Pancreas (tissue), 10 donors: ENCODE measurements around the gene FLAD1. TPM values are rescaled to one million over a fixed set of nuclear protein-coding genes. Genes with fewer than 3 reads are reported as not detected.

Source experiments
- ATAC-seq, 4 donors: fragments of 200-7000 bp; cut with Tn5 transposase; one replicate each; pipeline versions ENCODE4 v1.8.0 to v1.9.1; 2020; ENCODE audit warnings: mild to moderate bottlenecking in 4 of 4, moderate library complexity in 4 of 4
- DNase-seq, 6 donors: peaks; one replicate each; pipeline ENCODE4 v3.0.0-alpha.2; 2020
- FAIRE-seq: peaks from 2 replicates; lab custom pipeline; 2012; peaks lifted over from hg19 to GRCh38; lab: Jason Lieb, UNC
- H3K27ac ChIP-seq, 4 donors: fragments of 200-600 bp; sonication (generic); 1 replicate in 3 of 4; 2 replicates in 1 of 4; pipeline versions ENCODE4 v1.5.0 to v1.8.0; 2020
- H3K27me3 ChIP-seq, 4 donors: fragments of 200-600 bp; one replicate each; pipeline ENCODE4 v1.8.0; 2021
- H3K36me3 ChIP-seq, 3 donors: fragments of 200-600 bp; sonication (generic) in 1 of 3; one replicate each; pipeline versions ENCODE4 v1.5.0 to v1.8.0; 2020 to 2021
- H3K4me1 ChIP-seq, 3 donors: fragments of 200-600 bp; one replicate each; pipeline ENCODE4 v1.8.0; 2021
- H3K4me3 ChIP-seq, 4 donors: fragments of 200-600 bp; sonication (generic) in 2 of 4; one replicate each; pipeline versions ENCODE4 v1.5.0 to v1.8.0; 2020 to 2021
- H3K9me3 ChIP-seq, 4 donors: fragments of 200-600 bp; one replicate each; pipeline ENCODE4 v1.8.0; 2021
- WGBS, 2 donors: extraction: QIAGEN DNeasy Blood & Tissue Kit; methylation state at CpG; one replicate each; pipeline ENCODE4 v1.1.7; 2013; 5-methylcytosine and 5-hydroxymethylcytosine counted together
- intact Hi-C, 3 donors: fragments of 100-400 bp; cut with DNase I; formaldehyde crosslinking; loops; one replicate each; pipeline versions ENCODE4 v1.11.1 to v1.14.2; 2022
- polyA plus RNA-seq, 2 donors: library from polyadenylated mRNA; stranded (reverse); fragments of 200-250 nt; gene quantifications; one replicate each; pipeline ENCODE4 v1.2.3, GENCODE V29; 2013
- total RNA-seq, 6 donors: library from RNA; stranded (reverse); fragmentation: NEBNext Ultra II Directional in 4 of 6; extraction: Animal tissue kit (Norgen Biotek cat#: 25700) in 4 of 6; gene quantifications; one replicate each; pipeline versions ENCODE4 v1.2.1 to v1.2.4, GENCODE V29; 2021 to 2023
- TF ChIP-seq, protein P1 (sequence below), 4 donors: fragments of 200-600 bp; sonication (generic) in 3 of 4; IDR thresholded peaks; one replicate each; pipeline versions ENCODE4 v1.5.0 to v1.8.0; 2021; ENCODE audit warnings: antibody characterized with exemption in 4 of 4
- donor health status: healthy with polysubstance abuse.
- donor health status: DM: no; HTN: no; CAD: no; lungs with moderate emphysema.
- donor health status: DM: no; HTN: no; CAD: no.
- donor health status: control.
- donor health status: control.
- donor health status: Bipolar disorder and iron deficiency.
- donor health status: DM: yes; HTN: yes; CAD: no.
- donor health status: DM: no; HTN: no; CAD: no.
- donor health status: DM: no; HTN: no; CAD: no.
- donor health status: DM: yes; HTN: yes; CAD: no.

The FLAD1 gene
- total and polyA plus RNA-seq, 8 donors: 8.3 to 28.6 (median 13.2) TPM

DNA sequence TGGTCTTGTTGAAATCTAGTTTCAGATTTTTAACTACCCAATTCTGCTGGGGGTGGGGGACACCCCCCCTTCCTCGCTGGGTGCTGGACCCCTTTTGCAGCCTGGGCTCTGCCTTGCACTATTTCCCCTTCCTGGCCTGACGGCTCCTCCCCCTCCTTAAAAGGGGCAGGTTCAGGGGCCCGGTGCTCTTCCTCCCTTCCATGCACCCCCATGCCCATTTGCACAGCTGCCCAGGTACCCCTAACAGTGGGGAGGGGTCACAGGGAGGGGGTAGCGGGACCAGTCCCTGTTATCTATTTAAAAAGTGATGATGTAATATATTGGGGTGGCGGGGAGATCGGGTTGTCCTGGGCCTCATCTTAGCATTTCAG is 34.8 kb downstream of the FLAD1 start:
- Histone ChIP-seq H3K4me1 (peaks cover 0 to 14% (median 5%) of the 10 kb centered on the region in 3 donors), H3K36me3 (peaks cover 0 to 24% (median 9%) of the 10 kb centered on the region in 3 donors), H3K27ac (peak overlapping the region in 1 of 4 donors; percentile 72), H3K4me3 (peak overlapping the region in 2 of 4 donors; percentile 23 to 40), H3K27me3 (no peaks in the 10 kb centered on the region), H3K9me3 (no peaks in the 10 kb centered on the region)
- intact Hi-C loops: loop anchor here in 2 of 3 donors (10.0 kb wide), 1 partner anchor 53 kb away; the partner anchor contains the start of gene PYGO2 (in 2 of the 2)
- no peak for DNase-seq
- TF ChIP-seq, protein P1, sequence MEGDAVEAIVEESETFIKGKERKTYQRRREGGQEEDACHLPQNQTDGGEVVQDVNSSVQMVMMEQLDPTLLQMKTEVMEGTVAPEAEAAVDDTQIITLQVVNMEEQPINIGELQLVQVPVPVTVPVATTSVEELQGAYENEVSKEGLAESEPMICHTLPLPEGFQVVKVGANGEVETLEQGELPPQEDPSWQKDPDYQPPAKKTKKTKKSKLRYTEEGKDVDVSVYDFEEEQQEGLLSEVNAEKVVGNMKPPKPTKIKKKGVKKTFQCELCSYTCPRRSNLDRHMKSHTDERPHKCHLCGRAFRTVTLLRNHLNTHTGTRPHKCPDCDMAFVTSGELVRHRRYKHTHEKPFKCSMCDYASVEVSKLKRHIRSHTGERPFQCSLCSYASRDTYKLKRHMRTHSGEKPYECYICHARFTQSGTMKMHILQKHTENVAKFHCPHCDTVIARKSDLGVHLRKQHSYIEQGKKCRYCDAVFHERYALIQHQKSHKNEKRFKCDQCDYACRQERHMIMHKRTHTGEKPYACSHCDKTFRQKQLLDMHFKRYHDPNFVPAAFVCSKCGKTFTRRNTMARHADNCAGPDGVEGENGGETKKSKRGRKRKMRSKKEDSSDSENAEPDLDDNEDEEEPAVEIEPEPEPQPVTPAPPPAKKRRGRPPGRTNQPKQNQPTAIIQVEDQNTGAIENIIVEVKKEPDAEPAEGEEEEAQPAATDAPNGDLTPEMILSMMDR (IDR thresholded peaks at IDR 0.05): no peak
- no peak for ATAC-seq
- 47 to 65% methylated on average over 6 of the region's 6 CpGs for WGBS, 2 donors
- no peak for FAIRE-seq

GRCh38 chr1:155018617-155019348 is 35.6 kb downstream of the FLAD1 start:
- WGBS, 2 donors: 84 to 86% methylated on average over 7 to 8 of the region's 8 CpGs
- Histone ChIP-seq H3K4me3 (no peak overlapping the region), H3K27me3 (no peaks in the 10 kb centered on the region), H3K9me3 (no peaks in the 10 kb centered on the region), H3K27ac (no peak overlapping the region), H3K4me1 (peaks cover 0 to 14% (median 5%) of the 10 kb centered on the region in 3 donors), H3K36me3 (peaks cover 0 to 24% (median 9%) of the 10 kb centered on the region in 3 donors)
- DNase-seq (no peak), ATAC-seq (no peak), FAIRE-seq (no peak)
- intact Hi-C loops: loop anchor here in 2 of 3 donors (10.0 kb wide), 1 partner anchor 54 kb away; the partner anchor contains the start of gene PYGO2 (in 2 of the 2)
- TF ChIP-seq, protein P1 (IDR thresholded peaks at IDR 0.05): no peak

- no peak overlapping the region for H3K4me3 ChIP-seq
- H3K9me3 ChIP-seq: no peaks in the 10 kb centered on the region
- no peak for DNase-seq
- H3K27me3 ChIP-seq: no peaks in the 10 kb centered on the region
- no peak overlapping the region for H3K27ac ChIP-seq
- TF ChIP-seq, protein P1 (IDR thresholded peaks at IDR 0.05): no peak
- no peak for FAIRE-seq
- intact Hi-C loops: loop anchor here in 2 of 3 donors (10.0 kb wide), 1 partner anchor 55 kb away; the partner anchor contains the start of gene PYGO2 (in 2 of the 2)
- H3K36me3 ChIP-seq: peaks cover 0 to 19% (median 9%) of the 10 kb centered on the region in 3 donors
- ATAC-seq: no peak
- WGBS, 2 donors: 76% methylated on average over 11 of the region's 11 CpGs
- H3K4me1 ChIP-seq: peaks cover 0 to 14% (median 5%) of the 10 kb centered on the region in 3 donors
Observed at GRCh38 chr1:155019377-155020245, 36.5 kb downstream of the FLAD1 start.

DNA sequence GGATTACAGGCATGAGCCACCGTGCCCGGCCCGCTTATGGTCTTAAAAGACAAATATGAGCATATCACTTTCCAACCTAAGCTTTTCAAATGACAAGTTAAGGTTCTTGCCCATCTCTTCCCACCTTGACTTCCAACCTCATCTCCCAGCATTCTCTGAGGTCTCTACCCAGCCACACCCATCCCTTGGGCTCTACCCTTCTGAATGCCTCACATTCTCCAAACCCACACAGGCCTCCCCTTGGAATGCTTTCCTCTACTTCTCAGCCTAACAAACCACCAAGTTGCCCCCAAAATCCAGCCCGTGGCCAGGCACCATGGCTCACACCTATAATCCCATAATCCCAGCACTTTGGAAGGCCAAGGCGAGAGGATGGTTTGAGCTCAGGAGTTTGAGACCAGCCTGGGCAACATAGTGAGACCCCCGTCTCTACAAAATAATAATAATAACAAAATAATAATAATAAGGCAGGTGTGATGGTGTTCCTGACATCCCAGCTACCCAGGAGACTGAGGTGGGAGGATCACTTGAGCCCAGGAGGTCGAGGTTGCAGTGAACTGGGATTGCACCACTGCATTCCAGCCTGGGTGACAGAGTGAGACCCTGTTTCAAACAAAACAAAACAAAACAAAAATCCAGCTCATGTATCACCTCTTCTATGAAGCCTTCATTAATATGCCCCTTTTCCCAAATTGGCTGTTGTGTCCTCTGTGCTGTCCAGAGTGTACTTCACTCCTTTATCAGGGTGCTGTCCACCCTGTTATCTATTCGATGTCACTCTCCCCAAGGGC is 39.2 kb downstream of the FLAD1 start:
- FAIRE-seq (no peak), ATAC-seq (no peak), DNase-seq (no peak)
- Histone ChIP-seq H3K27ac (no peak overlapping the region), H3K9me3 (no peaks in the 10 kb centered on the region), H3K4me1 (peaks cover 0 to 8% (median 5%) of the 10 kb centered on the region in 3 donors), H3K36me3 (no peaks in the 10 kb centered on the region), H3K27me3 (no peaks in the 10 kb centered on the region), H3K4me3 (no peak overlapping the region)
- WGBS, 2 donors: 80 to 81% methylated on average over 8 of the region's 8 CpGs
- intact Hi-C loops: no loop called here
- TF ChIP-seq, protein P1 (IDR thresholded peaks at IDR 0.05): no peak
